Fibroblast of the aortic adventitia (primary cell): ENCODE data around the gene NRN1L. TPM values are rescaled to one million over a fixed set of nuclear protein-coding genes. Genes with fewer than 3 reads are reported as not detected.
"Not testable (repeated sequence)": the region's sequence is repeated elsewhere in the genome, so short reads cannot be mapped to it uniquely, and the experiment has no call there.

Experiments used
- DNase-seq: peaks from one replicate; pipeline ENCODE4 v3.0.0-alpha.2; 2010; ENCODE audit warnings: low read depth
- H3K4me3 ChIP-seq: 2 replicates; pipeline ENCODE4 v1.5.1; 2011; ENCODE audit warnings: low read depth, mild to moderate bottlenecking, control low read depth, low read length, moderate library complexity
- CTCF ChIP-seq: IDR thresholded peaks from 2 replicates; pipeline ENCODE4 v1.5.1; 2011; ENCODE audit warnings: mild to moderate bottlenecking, low read length, control low read depth, inconsistent platforms; ENCODE audit not compliant: insufficient read depth
- total RNA-seq: library from RNA; depleted of rRNA; stranded (reverse); fragments of >200 nt; gene quantifications from 2 replicates; pipeline ENCODE4 v1.2.3, GENCODE V29; 2012; ENCODE audit warnings: low replicate concordance

NRN1L gene
- total RNA-seq, result not detected in 2 replicates

GRCh38 chr16:67884684-67885083 is at the start of gene NRN1L:
TSS of gene NRN1L (plus strand) at chr16:67884885. CDS start at chr16:67884904, 19 bp downstream.
- no peak within 1 kb of the TSS for H3K4me3 ChIP-seq
- peak; percentile 85 for DNase-seq
- no peak for TF ChIP-seq CTCF

GRCh38 chr16:67837190-67837589 is 47.5 kb upstream of the NRN1L start:
- not testable (repeated sequence) for DNase-seq

GRCh38 chr16:67837811-67838210 is 46.9 kb upstream of the NRN1L start:
- no peak for TF ChIP-seq CTCF
- DNase-seq, result no peak
- no peak overlapping the region for H3K4me3 ChIP-seq

More at GRCh38 chr16:67837190-67837589, 47.5 kb upstream of the NRN1L start:
- not testable (repeated sequence) for H3K4me3 ChIP-seq

- peak overlapping the region; percentile 50 for H3K4me3 ChIP-seq
- TF ChIP-seq CTCF, result no peak
- no peak for DNase-seq
Measured at GRCh38 chr16:67841198-67841815, 43.4 kb upstream of the NRN1L start.

- peak; percentile 95 for DNase-seq
- TF ChIP-seq CTCF, result peak; percentile 92
- peak within 1 kb of the TSS; percentile 80 for H3K4me3 ChIP-seq
Measured at GRCh38 chr16:67841816-67842508, 42.7 kb upstream of the NRN1L start, which contains the start of gene THAP11. TSS of gene THAP11 (plus strand) at chr16:67842320. CDS start at chr16:67842555, 235 bp downstream.

- H3K4me3 ChIP-seq, result peak overlapping the region; percentile 80
- peak; percentile 37 for TF ChIP-seq CTCF
- peak; percentile 54 for DNase-seq
Measured at GRCh38 chr16:67842509-67843342, 42.0 kb upstream of the NRN1L start.

- H3K4me3 ChIP-seq, result peak overlapping the region; percentile 80
- no peak for TF ChIP-seq CTCF
- DNase-seq, result no peak
Measured at GRCh38 chr16:67843343-67843765, 41.3 kb upstream of the NRN1L start.
